HG03442 (cell line): ENCODE measurements around the gene DTNB.
A peak's percentile ranks its signal among the peaks of the same experiment; 100 is the strongest.

Experiments
- ATAC-seq: cut with Tn5 transposase; IDR thresholded peaks from one replicate; pipeline ENCODE4 v1.9.1; 2021; ENCODE audit warnings: mild to moderate bottlenecking, moderate library complexity; ENCODE audit not compliant: unreplicated experiment

The DTNB gene

GRCh38 chr2:25592766-25593292, 80.5 kb downstream of the DTNB start:
- no peak for ATAC-seq

DNA sequence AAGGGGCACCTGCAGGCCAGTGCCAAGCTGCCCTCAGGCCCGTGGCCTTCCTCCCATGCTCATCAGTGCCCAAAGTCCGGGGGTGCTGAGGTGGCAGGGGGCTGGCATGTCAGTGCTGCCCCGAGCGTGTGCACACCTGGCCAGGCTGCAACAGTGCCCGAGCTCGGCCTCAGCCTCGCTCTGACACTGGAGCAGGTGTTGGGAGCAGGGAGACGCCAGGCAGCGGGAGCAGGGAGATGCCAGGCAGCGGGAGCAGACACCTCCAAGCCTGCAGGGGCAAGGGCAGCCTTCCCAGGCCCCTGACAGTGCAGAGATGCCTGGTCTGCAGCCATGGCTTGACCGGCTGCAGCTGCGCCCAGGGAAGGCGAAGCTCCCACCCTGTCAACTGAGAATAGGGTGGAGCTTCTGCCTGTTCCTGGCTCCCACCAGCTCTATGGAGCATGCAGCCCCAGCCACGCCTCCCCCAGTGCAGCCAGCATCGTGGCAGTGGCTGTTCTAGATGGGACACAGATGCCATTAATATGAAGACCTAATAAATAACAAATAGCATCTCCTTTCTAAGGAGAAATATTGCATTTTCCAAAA, 82.4 kb downstream of the DTNB start:
- no peak for ATAC-seq

DNA sequence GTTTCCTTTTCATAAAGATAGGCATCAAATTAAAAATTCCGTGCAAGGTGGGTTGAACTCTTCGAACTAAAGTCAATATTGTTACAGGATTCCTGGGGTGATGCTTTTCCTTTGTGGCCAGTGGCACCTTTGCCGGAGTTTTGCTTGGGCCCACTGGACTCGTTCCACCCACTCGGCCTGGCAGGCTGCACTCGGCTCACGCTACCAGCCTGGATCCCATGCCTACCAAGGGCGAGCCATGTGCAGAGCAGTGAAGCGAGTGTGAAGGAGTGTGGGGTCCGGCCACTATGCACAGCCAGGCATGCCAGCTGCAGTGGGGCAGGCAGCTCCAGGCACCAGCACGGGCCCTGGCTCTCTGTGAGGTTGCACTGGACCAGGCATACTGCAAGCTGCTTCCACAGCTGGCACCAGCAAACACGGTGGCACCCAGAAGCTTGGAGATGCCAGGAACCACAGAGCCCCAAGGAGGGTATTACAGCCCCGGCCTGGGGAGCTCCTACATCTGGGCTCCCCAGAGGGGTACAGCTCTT, 83.6 kb downstream of the DTNB start:
- ATAC-seq, result no peak

- no peak for ATAC-seq
These were observed 84.8 kb downstream of the DTNB start for GRCh38 chr2:25588576-25588975.

GRCh38 chr2:25587361-25587760, 86.0 kb downstream of the DTNB start:
- no peak for ATAC-seq

GRCh38 chr2:25586726-25587144, 86.6 kb downstream of the DTNB start:
- ATAC-seq, result peak; percentile 79

DNA sequence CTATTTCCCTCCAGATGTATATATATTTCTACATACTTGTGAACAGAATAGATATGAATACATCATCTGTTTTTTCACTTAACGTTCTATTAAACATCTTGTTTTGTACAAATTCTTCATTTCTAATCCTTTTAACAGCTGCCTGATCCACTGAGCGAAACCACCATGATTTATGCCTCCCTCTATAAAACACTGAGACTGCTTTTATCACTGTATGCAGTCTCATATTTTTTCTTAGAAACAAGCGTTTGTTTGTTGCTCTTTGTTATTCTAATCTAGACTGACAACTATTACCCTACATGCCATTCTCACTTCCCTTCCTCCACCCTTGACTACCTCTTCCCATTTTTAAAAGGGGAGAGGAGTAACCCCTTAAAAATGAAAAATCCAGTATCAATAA, 88.2 kb downstream of the DTNB start:
- ATAC-seq, result no peak

DNA sequence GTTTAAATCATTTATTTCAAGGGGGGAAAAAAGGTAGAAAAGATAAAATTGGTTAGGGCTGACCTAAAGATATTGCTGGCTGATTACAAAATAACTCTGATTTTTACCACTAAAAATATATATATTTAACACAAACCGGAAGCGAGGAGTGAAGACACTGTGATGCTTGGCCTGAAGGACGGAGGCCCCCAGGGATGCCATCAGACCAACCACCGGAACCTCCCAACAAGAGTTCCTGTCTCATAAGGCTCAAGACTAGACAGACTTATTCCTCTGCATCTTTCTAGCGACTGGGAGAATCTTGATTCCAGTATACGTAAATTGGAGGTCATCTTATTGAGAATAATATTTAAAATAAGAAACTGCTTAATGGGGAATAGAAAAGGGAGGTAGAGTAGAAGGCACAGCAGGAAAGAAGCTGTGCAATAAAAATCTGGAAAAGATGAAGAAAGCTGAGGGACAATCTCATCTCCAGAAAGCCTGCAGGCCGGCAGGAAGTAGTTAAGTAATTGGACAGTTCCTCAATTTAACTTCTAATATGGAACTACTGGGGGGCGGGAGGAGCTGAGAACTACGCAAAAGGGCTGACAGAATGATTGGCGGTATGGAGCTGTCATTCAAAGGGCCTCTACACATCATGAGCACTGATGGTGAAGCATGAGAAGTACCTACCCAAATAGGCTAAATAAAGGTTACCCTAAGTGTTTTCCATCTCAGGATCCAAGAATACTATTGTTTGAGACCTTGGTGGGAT, 91.1 kb downstream of the DTNB start:
- no peak for ATAC-seq

DNA sequence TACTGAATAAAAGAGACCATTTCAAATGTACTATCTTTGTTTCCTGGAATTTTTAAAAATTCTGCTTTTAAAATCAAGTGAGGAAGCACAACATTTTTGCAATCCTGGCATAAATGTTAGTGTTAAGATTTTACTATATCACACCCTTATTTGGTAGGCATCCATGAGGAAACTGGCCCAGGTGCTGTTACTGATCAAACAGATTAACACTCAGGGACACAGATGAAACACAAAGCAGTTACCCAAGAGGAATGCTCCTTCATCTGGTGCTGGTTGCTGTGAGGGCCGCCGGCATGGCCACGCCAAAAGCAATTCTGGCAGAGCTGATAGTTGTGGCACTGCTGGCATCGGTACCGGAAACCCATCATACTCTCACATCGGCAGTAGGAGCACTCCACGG, 96.8 kb downstream of the DTNB start:
- ATAC-seq, result no peak

- ATAC-seq, result no peak
These were observed 100.7 kb downstream of the DTNB start for GRCh38 chr2:25572638-25573037.

DNA sequence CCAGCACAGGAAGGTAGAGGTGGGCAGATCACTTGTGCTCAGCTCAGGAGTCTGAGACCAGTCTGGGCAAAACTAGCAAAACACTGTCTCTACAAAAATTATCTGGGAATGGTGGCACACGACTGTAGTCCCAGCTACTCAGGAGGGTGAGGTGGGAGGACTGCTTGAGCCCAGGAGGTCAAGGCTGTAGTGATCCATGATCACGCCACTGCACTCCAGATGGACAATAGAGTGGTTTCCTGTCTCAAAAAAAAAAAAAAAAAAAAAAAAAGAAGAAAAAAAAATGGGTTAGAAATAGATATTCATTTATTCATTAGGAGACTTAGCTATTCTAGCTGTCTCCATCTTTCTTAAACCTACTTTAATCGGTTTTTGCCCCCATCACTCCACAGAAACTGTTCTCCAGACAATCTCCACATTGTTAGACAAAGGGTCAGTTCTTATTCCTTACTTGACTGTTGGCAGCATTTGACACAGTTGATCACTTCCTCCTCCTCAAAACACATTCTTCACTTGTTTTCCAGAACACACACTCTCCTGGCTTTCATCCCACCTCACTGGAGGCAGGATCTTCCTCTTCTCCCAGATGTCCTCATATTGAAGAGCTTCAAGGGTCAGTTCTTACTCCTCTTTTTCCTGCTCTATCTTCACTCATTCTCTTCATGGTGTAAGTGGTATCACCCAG, 103.1 kb downstream of the DTNB start:
- no peak for ATAC-seq

DNA sequence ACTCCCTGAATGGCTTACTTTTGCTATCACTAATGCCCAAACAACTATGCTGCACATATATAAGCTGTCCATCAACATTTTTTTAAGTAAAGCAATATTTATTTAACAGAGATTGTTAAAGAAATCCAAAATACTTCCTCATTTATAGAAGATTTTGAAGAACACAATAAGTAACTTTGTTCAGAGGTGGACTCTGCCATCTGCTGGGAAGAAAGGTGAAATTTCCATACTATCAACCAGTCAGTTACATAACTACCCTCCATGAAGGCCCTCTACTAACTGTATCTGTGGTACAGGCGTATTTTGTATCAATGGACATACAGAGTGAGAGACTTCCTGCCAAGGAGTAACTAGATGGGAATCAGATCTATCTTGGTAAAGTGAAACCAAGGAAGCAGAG, 106.0 kb downstream of the DTNB start:
- ATAC-seq, result no peak

DNA sequence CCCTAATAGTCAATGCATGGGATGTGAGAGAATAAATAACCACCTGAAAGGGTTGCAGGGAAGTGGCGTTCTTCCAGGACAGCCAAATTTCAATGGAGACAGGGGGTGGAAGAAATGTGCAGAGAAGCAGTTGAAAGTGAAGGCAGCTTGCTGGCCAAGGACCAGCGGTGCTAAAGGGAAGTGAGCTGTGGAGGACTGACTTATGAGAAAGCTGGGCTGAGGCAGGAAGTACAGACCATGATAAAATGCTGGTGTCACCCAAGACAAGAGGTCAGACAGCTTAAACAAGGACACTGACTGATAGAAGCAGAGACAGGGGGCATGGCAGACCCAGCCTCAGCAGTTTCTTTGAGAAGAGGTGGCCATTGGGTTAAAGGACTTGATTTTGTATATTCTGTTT, 106.7 kb downstream of the DTNB start:
- ATAC-seq, result peak; percentile 65

DNA sequence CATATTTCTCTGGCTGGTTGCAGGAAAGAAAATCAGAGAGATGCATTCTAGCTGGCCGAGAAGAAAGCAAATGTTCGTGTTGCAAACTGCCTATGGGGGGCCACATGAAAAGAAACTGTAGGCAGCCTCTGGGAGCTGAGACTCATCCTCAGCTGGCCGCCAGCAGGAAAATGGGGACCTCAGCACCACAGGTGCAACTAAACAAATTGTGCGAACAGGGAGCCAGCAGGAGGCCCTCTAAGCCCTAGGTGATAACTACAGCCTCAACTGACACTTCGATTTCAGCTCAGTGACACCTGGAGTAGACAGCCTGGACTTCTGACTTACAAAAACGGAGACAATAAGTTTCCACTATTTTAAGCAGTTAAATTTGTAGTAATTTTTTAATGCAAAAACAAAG, 107.3 kb downstream of the DTNB start:
- no peak for ATAC-seq

DNA sequence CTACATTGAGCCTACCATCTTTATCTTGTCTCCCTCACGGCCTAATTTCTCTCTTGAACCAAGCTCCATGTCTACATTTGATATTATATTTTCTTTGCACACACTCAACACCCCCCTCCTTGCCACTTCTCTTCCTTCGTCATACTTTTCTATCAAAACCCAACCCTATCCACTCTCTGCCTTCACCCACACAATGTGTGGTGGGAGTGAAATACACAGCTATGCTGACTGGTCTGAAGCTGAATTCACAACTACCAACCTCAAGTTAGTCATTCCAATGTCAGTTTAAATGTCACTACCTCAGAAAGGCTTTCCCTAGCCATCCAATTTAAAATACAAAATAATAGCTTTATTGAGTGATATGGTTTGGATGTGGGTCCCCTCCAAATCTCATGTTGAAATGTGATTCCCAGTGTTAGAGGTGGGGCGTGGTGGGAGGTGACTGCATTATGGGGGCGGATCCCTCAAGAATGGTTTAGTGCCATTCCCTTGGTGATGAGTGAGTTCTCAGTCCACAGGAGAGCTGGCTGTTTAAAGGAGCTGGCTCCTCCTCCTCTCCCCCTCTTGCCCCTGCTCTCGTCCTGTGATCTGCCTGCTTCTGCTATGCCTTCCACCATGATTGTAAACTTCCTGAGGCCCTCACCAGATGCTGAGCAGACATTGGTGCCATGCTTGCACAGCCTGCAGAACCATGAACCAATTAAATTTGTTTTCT, 112.1 kb downstream of the DTNB start:
- no peak for ATAC-seq

DNA sequence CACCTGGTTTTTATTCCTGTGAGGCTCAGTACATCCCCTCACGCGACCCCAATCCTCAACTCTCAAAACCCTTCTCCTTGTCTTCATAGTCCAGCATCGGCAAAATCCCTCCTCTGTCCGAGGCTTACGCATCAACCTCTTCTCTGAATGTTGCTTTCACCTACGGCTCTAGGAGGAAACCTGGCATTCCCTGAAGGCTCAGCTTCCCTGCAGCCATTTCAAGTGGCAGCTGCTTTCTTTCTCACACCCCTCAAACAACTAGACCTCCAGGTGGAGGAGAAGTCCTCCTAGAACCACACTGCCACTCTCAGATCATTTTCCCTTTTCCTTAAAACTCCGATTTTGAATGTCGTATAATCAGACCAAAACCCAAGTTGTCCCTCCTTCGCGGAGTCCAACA, 114.2 kb downstream of the DTNB start:
- no peak for ATAC-seq

DNA sequence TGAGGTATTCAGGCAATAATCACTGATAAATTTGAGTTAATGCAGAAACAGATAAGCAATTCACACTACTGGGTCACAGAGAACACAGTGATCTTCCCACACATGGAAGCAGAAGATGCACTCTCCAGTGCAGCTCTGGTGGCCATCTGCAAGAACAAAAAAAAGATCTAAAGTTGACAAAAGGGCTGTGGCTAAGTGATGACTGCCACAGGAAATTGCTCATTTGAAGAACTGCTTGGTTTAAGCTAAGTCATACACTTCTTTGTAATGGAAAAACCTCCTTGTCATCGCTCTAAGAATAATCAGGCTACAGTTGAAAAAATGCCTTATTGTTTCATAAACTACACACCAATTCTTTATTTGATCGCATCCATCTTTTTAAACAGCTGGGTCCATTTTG, 115.1 kb downstream of the DTNB start:
- no peak for ATAC-seq

- no peak for ATAC-seq
These were observed 116.0 kb downstream of the DTNB start for GRCh38 chr2:25557179-25558036.

- no peak for ATAC-seq
These were observed 121.1 kb downstream of the DTNB start for GRCh38 chr2:25552318-25552717.

GRCh38 chr2:25551316-25551715, 122.1 kb downstream of the DTNB start:
- ATAC-seq, result no peak
